Spleen (tissue), 11 donors: ENCODE measurements around the gene PLD4. TPM values are rescaled to one million over a fixed set of nuclear protein-coding genes. Genes with fewer than 3 reads are reported as not detected.
A peak's percentile ranks its signal among the peaks of the same experiment; 100 is the strongest.
"Not testable (repeated sequence)": the region's sequence is repeated elsewhere in the genome, so short reads cannot be mapped to it uniquely, and the experiment has no call there.

Source experiments
- DNase-seq: peaks from one replicate; pipeline ENCODE4 v3.0.0-alpha.2; 2020
- H3K27ac ChIP-seq, 8 donors: fragments of 200-600 bp; sonication (generic) in 7 of 8; 1 replicate in 4 of 8; 2 replicates in 4 of 8; pipeline versions ENCODE4 v1.5.0 to v1.8.0; 2016 to 2021; ENCODE audit warnings: inconsistent platforms in 4 of 8, mild to moderate bottlenecking in 4 of 8, moderate library complexity in 1 of 8
- H3K27me3 ChIP-seq, 7 donors: fragments of 200-600 bp; sonication (generic) in 6 of 7; replicated peaks in 1 of 7; 1 replicate in 4 of 7; 2 replicates in 3 of 7; pipeline versions ENCODE4 v1.5.0 to v1.8.0; 2016 to 2021; ENCODE audit warnings: inconsistent platforms in 3 of 7, mild to moderate bottlenecking in 1 of 7
- H3K36me3 ChIP-seq, 6 donors: fragments of 200-600 bp; sonication (generic) in 5 of 6; 1 replicate in 4 of 6; 2 replicates in 2 of 6; pipeline versions ENCODE4 v1.5.0 to v1.8.0; 2016 to 2021; ENCODE audit warnings: inconsistent platforms in 2 of 6
- H3K4me1 ChIP-seq, 6 donors: fragments of 200-600 bp; sonication (generic) in 5 of 6; 1 replicate in 3 of 6; 2 replicates in 3 of 6; pipeline versions ENCODE4 v1.5.0 to v1.8.0; 2016 to 2021; ENCODE audit warnings: inconsistent platforms in 3 of 6
- H3K4me3 ChIP-seq, 8 donors: fragments of 200-600 bp; sonication (generic) in 7 of 8; 1 replicate in 4 of 8; 2 replicates in 4 of 8; pipeline versions ENCODE4 v1.5.0 to v1.8.0; 2016 to 2021; ENCODE audit warnings: inconsistent platforms in 4 of 8, mild to moderate bottlenecking in 4 of 8, moderate library complexity in 2 of 8
- H3K9me3 ChIP-seq, 8 donors: fragments of 200-600 bp; sonication (generic) in 7 of 8; 1 replicate in 4 of 8; 2 replicates in 4 of 8; pipeline versions ENCODE4 v1.5.0 to v1.8.0; 2016 to 2021; ENCODE audit warnings: inconsistent platforms in 4 of 8
- CTCF ChIP-seq, 11 experiments: fragments of 200-600 bp in 7 of 11; fragments of 450-650 bp in 4 of 11; sonication (generic) in 4 of 11; IDR thresholded peaks in 8 of 11; conservative IDR thresholded peaks in 3 of 11; 1 replicate in 7 of 11; 2 replicates in 4 of 11; pipeline versions ENCODE4 v1.4.0 to v1.8.0; 2016 to 2021; ENCODE audit warnings: antibody characterized with exemption in 11 of 11, inconsistent platforms in 4 of 11, mild to moderate bottlenecking in 1 of 11
- POLR2A ChIP-seq, 3 donors: fragments of 450-650 bp; IDR thresholded peaks; one replicate each; pipeline ENCODE4 v1.5.1; 2017; ENCODE audit warnings: antibody characterized with exemption in 3 of 3, mild to moderate bottlenecking in 1 of 3
- POLR2AphosphoS5 ChIP-seq, 3 donors: sonication (generic); formaldehyde crosslinking; IDR thresholded peaks; one replicate each; pipeline ENCODE4 v1.5.1; 2017; ENCODE audit warnings: antibody characterized with exemption in 3 of 3
- WGBS, 5 donors: extraction: QIAGEN DNeasy Blood & Tissue Kit in 3 of 5; methylation state at CpG; one replicate each; pipeline versions ENCODE4 v1.1.5 to v1.1.7; 2013 to 2018; 5-methylcytosine and 5-hydroxymethylcytosine counted together
- intact Hi-C: fragments of 100-400 bp; cut with DNase I; formaldehyde crosslinking; loops from one replicate; pipeline ENCODE4 v1.15.0; 2023; ENCODE audit warnings: low total_unique reads
- polyA plus RNA-seq, 3 donors: library from polyadenylated mRNA; stranded (reverse); fragments of 200-250 nt; gene quantifications; one replicate each; pipeline ENCODE4 v1.2.1, GENCODE V29; 2013
- total RNA-seq, 7 donors: library from RNA; depleted of rRNA in 3 of 7; stranded (reverse); fragments of >200 nt in 3 of 7; fragmentation: NEBNext Ultra II Directional in 4 of 7; extraction: Animal tissue kit (Norgen Biotek cat#: 25700) in 4 of 7; gene quantifications; one replicate each; pipeline versions ENCODE4 v1.1.0 to v1.2.1, GENCODE V29; 2016 to 2021
- donor health status: healthy with polysubstance abuse.
- donor health status: DM: no; HTN: no; CAD: no; lungs with moderate emphysema.
- donor health status: DM: no; HTN: no; CAD: no.
- donor health status: Bipolar disorder and iron deficiency.
- donor health status: healthy.
- donor health status: DM: no; HTN: no; CAD: no.
- donor health status: DM: yes; HTN: yes; CAD: no.

Gene PLD4
- total and polyA plus RNA-seq, 10 donors = 5.4 to 31.3 (median 22.9) TPM

- Histone ChIP-seq H3K4me3 (no peak overlapping the region), H3K36me3 (no peaks in the 10 kb centered on the region), H3K4me1 (no peaks in the 10 kb centered on the region), H3K27me3 (no peaks in the 10 kb centered on the region), H3K27ac (no peak overlapping the region), H3K9me3 (no peaks in the 10 kb centered on the region)
- intact Hi-C loops = no loop called here
- WGBS, 5 donors = 84 to 95% (median 91%) methylated on average over 26 of the region's 26 CpGs
- TF ChIP-seq CTCF (IDR thresholded peaks at IDR 0.05 in 8 of 11, conservative IDR thresholded peaks at IDR 0.05 in 3 of 11) = no peak
- TF ChIP-seq POLR2A (IDR thresholded peaks at IDR 0.05) = no peak
- no peak for TF ChIP-seq POLR2AphosphoS5 (IDR thresholded peaks at IDR 0.05)
- DNase-seq = no peak
Observed at GRCh38 chr14:104941508-104942365, 17.1 kb downstream of the PLD4 start.

GRCh38 chr14:104942586-104942985 lies 17.9 kb downstream of the PLD4 start:
- intact Hi-C loops = no loop called here
- Histone ChIP-seq H3K4me3 (no peak overlapping the region), H3K36me3 (no peaks in the 10 kb centered on the region)

GRCh38 chr14:104943216-104944015 lies 18.7 kb downstream of the PLD4 start:
- H3K4me3 ChIP-seq, H3K9me3 ChIP-seq, H3K27ac ChIP-seq, intact Hi-C loops, DNase-seq, H3K4me1 ChIP-seq, H3K27me3 ChIP-seq, H3K36me3 ChIP-seq: not testable (repeated sequence)
- 81 to 95% (median 90%) methylated on average over 17 to 29 of the region's 29 CpGs for WGBS, 5 donors

More at GRCh38 chr14:104942586-104942985, 17.9 kb downstream of the PLD4 start:
- no peak for DNase-seq
- TF ChIP-seq POLR2A (IDR thresholded peaks at IDR 0.05) (no peak), CTCF (IDR thresholded peaks at IDR 0.05 in 8 of 11, conservative IDR thresholded peaks at IDR 0.05 in 3 of 11) (no peak), POLR2AphosphoS5 (IDR thresholded peaks at IDR 0.05) (no peak)
- 92 to 97% (median 94%) methylated on average over 2 to 16 of the region's 16 CpGs for WGBS, 5 donors
- Histone ChIP-seq H3K27me3 (no peaks in the 10 kb centered on the region), H3K9me3 (no peaks in the 10 kb centered on the region), H3K4me1 (no peaks in the 10 kb centered on the region), H3K27ac (no peak overlapping the region)

GRCh38 chr14:104944016-104944308 lies 19.3 kb downstream of the PLD4 start:
- H3K27me3 ChIP-seq, H3K27ac ChIP-seq, H3K36me3 ChIP-seq, H3K9me3 ChIP-seq, H3K4me1 ChIP-seq, intact Hi-C loops, H3K4me3 ChIP-seq: not testable (repeated sequence)
- peak; percentile 66 for DNase-seq
- 64 to 94% (median 86%) methylated on average over 5 to 6 of the region's 6 CpGs for WGBS, 5 donors

GRCh38 chr14:104944436-104945205 lies 19.9 kb downstream of the PLD4 start:
- intact Hi-C loops, H3K27ac ChIP-seq, H3K4me1 ChIP-seq, H3K27me3 ChIP-seq, H3K4me3 ChIP-seq, H3K36me3 ChIP-seq, H3K9me3 ChIP-seq: not testable (repeated sequence)
- 88 to 95% (median 91%) methylated on average over 23 to 29 of the region's 29 CpGs for WGBS, 5 donors
- peak; percentile 66 for DNase-seq

GRCh38 chr14:104945266-104945665 lies 20.6 kb downstream of the PLD4 start:
- peak; percentile 60 for DNase-seq
- H3K27ac ChIP-seq, H3K4me1 ChIP-seq, intact Hi-C loops, H3K9me3 ChIP-seq, H3K36me3 ChIP-seq, H3K27me3 ChIP-seq, H3K4me3 ChIP-seq: not testable (repeated sequence)
- 86 to 97% (median 89%) methylated on average over 15 to 20 of the region's 20 CpGs for WGBS, 5 donors

GRCh38 chr14:104945986-104946965 lies 21.6 kb downstream of the PLD4 start:
- H3K27me3 ChIP-seq, H3K27ac ChIP-seq, H3K36me3 ChIP-seq, intact Hi-C loops, H3K9me3 ChIP-seq, H3K4me1 ChIP-seq, H3K4me3 ChIP-seq: not testable (repeated sequence)
- DNase-seq = peak; percentile 56
- WGBS, 5 donors = 85 to 94% (median 90%) methylated on average over 35 to 43 of the region's 43 CpGs
